ENCODE data around the gene NCOA6. TPM values are rescaled to one million over a fixed set of nuclear protein-coding genes. Genes with fewer than 3 reads are reported as not detected.

Gene NCOA6
- total RNA-seq, 1 donor from 2014 or later: 80.7 TPM

GRCh38 chr20:34871966-34872621, 46.6 kb upstream of the NCOA6 start:
- Mint-ChIP-seq H3K27me3 (peaks cover 18% of the 10 kb centered on the region), H3K4me3 (ENCODE audit: low read depth) (peak overlapping the region; percentile 80), H3K27ac (peak overlapping the region; percentile 60), H3K4me1 (ENCODE audit: low read depth) (peaks cover 30% of the 10 kb centered on the region), H3K36me3 (ENCODE audit: insufficient read depth) (peaks cover 1% of the 10 kb centered on the region), H3K9me3 (ENCODE audit: low read depth) (no peaks in the 10 kb centered on the region)
- no peak for DNase-seq (ENCODE audit: low spot score, unreplicated experiment)
- no peak for TF ChIP-seq CTCF (IDR thresholded peaks at IDR 0.05; ENCODE audit: unreplicated experiment)

GRCh38 chr20:34871320-34871926, 46.0 kb upstream of the NCOA6 start:
- DNase-seq (ENCODE audit: low spot score, unreplicated experiment): no peak
- H3K27ac Mint-ChIP-seq: peak overlapping the region; percentile 10
- H3K4me3 Mint-ChIP-seq (ENCODE audit: low read depth): peak overlapping the region; percentile 80
- no peaks in the 10 kb centered on the region for H3K36me3 Mint-ChIP-seq (ENCODE audit: insufficient read depth)
- H3K9me3 Mint-ChIP-seq (ENCODE audit: low read depth): no peaks in the 10 kb centered on the region
- peaks cover 14% of the 10 kb centered on the region for H3K27me3 Mint-ChIP-seq
- H3K4me1 Mint-ChIP-seq (ENCODE audit: low read depth): peaks cover 27% of the 10 kb centered on the region
- no peak for TF ChIP-seq CTCF (IDR thresholded peaks at IDR 0.05; ENCODE audit: unreplicated experiment)

- Mint-ChIP-seq H3K27me3 (no peaks in the 10 kb centered on the region), H3K27ac (peak overlapping the region; percentile 1), H3K36me3 (ENCODE audit: insufficient read depth) (peaks cover 16% of the 10 kb centered on the region), H3K9me3 (ENCODE audit: low read depth) (no peaks in the 10 kb centered on the region), H3K4me1 (ENCODE audit: low read depth) (no peaks in the 10 kb centered on the region), H3K4me3 (ENCODE audit: low read depth) (no peak overlapping the region)
- no peak for DNase-seq (ENCODE audit: low spot score, unreplicated experiment)
- TF ChIP-seq CTCF (IDR thresholded peaks at IDR 0.05; ENCODE audit: unreplicated experiment): no peak
Observed at GRCh38 chr20:34864216-34864615, 38.8 kb upstream of the NCOA6 start.

- no peaks in the 10 kb centered on the region for H3K9me3 Mint-ChIP-seq (ENCODE audit: low read depth)
- DNase-seq (ENCODE audit: low spot score, unreplicated experiment): no peak
- H3K4me3 Mint-ChIP-seq (ENCODE audit: low read depth): no peak overlapping the region
- H3K27ac Mint-ChIP-seq: no peak overlapping the region
- peaks cover 18% of the 10 kb centered on the region for H3K36me3 Mint-ChIP-seq (ENCODE audit: insufficient read depth)
- TF ChIP-seq CTCF (IDR thresholded peaks at IDR 0.05; ENCODE audit: unreplicated experiment): no peak
- H3K4me1 Mint-ChIP-seq (ENCODE audit: low read depth): no peaks in the 10 kb centered on the region
- no peaks in the 10 kb centered on the region for H3K27me3 Mint-ChIP-seq
Observed at GRCh38 chr20:34863421-34863965, 38.0 kb upstream of the NCOA6 start.

- H3K4me3 Mint-ChIP-seq (ENCODE audit: low read depth): no peak overlapping the region
- TF ChIP-seq CTCF (IDR thresholded peaks at IDR 0.05; ENCODE audit: unreplicated experiment): no peak
- no peak overlapping the region for H3K27ac Mint-ChIP-seq
- peaks cover 21% of the 10 kb centered on the region for H3K36me3 Mint-ChIP-seq (ENCODE audit: insufficient read depth)
- H3K9me3 Mint-ChIP-seq (ENCODE audit: low read depth): no peaks in the 10 kb centered on the region
- H3K27me3 Mint-ChIP-seq: no peaks in the 10 kb centered on the region
- H3K4me1 Mint-ChIP-seq (ENCODE audit: low read depth): no peaks in the 10 kb centered on the region
- DNase-seq (ENCODE audit: low spot score, unreplicated experiment): no peak
Observed at GRCh38 chr20:34862724-34863123, 37.3 kb upstream of the NCOA6 start.
